Testis (tissue), 2 donors: ENCODE measurements around the gene FRMD3.

Experiments used
- CTCF ChIP-seq, 3 experiments: fragments of 450-650 bp in 2 of 3; fragments of 200-600 bp in 1 of 3; sonication (generic) in 1 of 3; IDR thresholded peaks; one replicate each; pipeline ENCODE4 v1.5.1; 2016 to 2019; ENCODE audit warnings: antibody characterized with exemption in 3 of 3, mild to moderate bottlenecking in 2 of 3, moderate library complexity in 1 of 3
- POLR2A ChIP-seq: fragments of 450-650 bp; IDR thresholded peaks from one replicate; pipeline ENCODE4 v1.6.1; 2017; ENCODE audit warnings: antibody characterized with exemption, mild to moderate bottlenecking, moderate library complexity

- no peak for TF ChIP-seq CTCF (IDR thresholded peaks at IDR 0.05)
- TF ChIP-seq POLR2A, result no peak
These were observed 67.0 kb downstream of the FRMD3 start for GRCh38 chr9:83471241-83471640.
